ENCODE results near the gene BMS1. TPM values are rescaled to one million over a fixed set of nuclear protein-coding genes. Genes with fewer than 3 reads are reported as not detected.
"Not testable (repeated sequence)": the region's sequence is repeated elsewhere in the genome, so short reads cannot be mapped to it uniquely, and the experiment has no call there.

BMS1 gene
- total RNA-seq, 1 experiment from 2014 or later, result 44.2 TPM

GRCh38 chr10:42816334-42816733 is 33.7 kb downstream of the BMS1 start:
- DNase-seq, result peak; percentile 56

More at GRCh38 chr10:42816334-42816733, 33.7 kb downstream of the BMS1 start:
- H3T11ph ChIP-seq (ENCODE audit: low read length); H2AFZ ChIP-seq (ENCODE audit: low read length); H3K27me3 Mint-ChIP-seq (ENCODE audit: low read depth); H2BK12ac ChIP-seq (ENCODE audit: insufficient read length, low read depth, low read length); H3K9me3 ChIP-seq (ENCODE audit: control insufficient read depth, low read depth, low read length); H3K27me3 ChIP-seq (ENCODE audit: insufficient read depth, low read length); H3K9ac ChIP-seq (ENCODE audit: extremely low read depth, insufficient read length, low read length); H3K23me2 ChIP-seq (ENCODE audit: insufficient read length, low read depth, low read length, poor library complexity, severe bottlenecking); H3K14ac ChIP-seq (ENCODE audit: insufficient read depth, low read length); H3K18ac ChIP-seq (ENCODE audit: insufficient read length, low read depth, low read length); H4K5ac ChIP-seq (ENCODE audit: insufficient read length, low read depth, low read length); H4K20me1 ChIP-seq (ENCODE audit: control insufficient read depth, insufficient read depth, insufficient read length); H2BK20ac ChIP-seq (ENCODE audit: low read depth, low read length, poor library complexity, severe bottlenecking); H2BK120ac ChIP-seq (ENCODE audit: low read depth, low read length, poor library complexity, severe bottlenecking); H2BK15ac ChIP-seq (ENCODE audit: low read depth, low read length); H4K8ac ChIP-seq (replicated peaks; ENCODE audit: insufficient read length, low read depth, low read length); H3K79me2 ChIP-seq (ENCODE audit: insufficient read depth, low read length); H2AK5ac ChIP-seq (ENCODE audit: insufficient read length, low read length); H3K4ac ChIP-seq (ENCODE audit: low read depth, low read length); H3K4me1 ChIP-seq (ENCODE audit: insufficient read depth, low read length); H4K91ac ChIP-seq (ENCODE audit: insufficient read length, low read depth, low read length); H3K23ac ChIP-seq (ENCODE audit: insufficient read length, low read depth, low read length); H3K56ac ChIP-seq (ENCODE audit: insufficient read length, low read depth, low read length); H2BK5ac ChIP-seq (ENCODE audit: insufficient read length, low read length); H3K79me1 ChIP-seq (ENCODE audit: insufficient read depth, low read depth, low read length, poor library complexity, severe bottlenecking): not testable (repeated sequence)
- H3K27ac ChIP-seq (ENCODE audit: insufficient read length, low read depth, low read length), result peak overlapping the region; percentile 92
- peak overlapping the region; percentile 46 for H3K4me2 ChIP-seq (ENCODE audit: insufficient read depth, insufficient read length, low read length)
- H3K27ac Mint-ChIP-seq, result peak overlapping the region; percentile 96 to 99 (median 98)
- H3K9me3 Mint-ChIP-seq, result peaks cover 16 to 23% of the 10 kb centered on the region in 2 experiments
- H3K36me3 Mint-ChIP-seq (ENCODE audit: insufficient read depth in 1 of 3, low read depth in 3 of 3), result peaks cover 66 to 69% (median 67%) of the 10 kb centered on the region in 3 experiments
- H3K4me3 Mint-ChIP-seq, result peak overlapping the region; percentile 43 to 57
- WGBS (ENCODE audit: extremely low coverage, insufficient read length, low lambda C conversion rate), result 100% methylated on average over 1 of the region's 5 CpGs
- H3K4me1 Mint-ChIP-seq, result peaks cover 52 to 72% of the 10 kb centered on the region in 2 experiments
